ENCODE results near the gene GHDC.

- TF ChIP-seq POLR2AphosphoS5 (IDR thresholded peaks at IDR 0.05): no peak
- TF ChIP-seq CTCF (IDR thresholded peaks at IDR 0.05): no peak
- no peak for TF ChIP-seq POLR2A (IDR thresholded peaks at IDR 0.05)
Measured at GRCh38 chr17:42180411-42180921, 13.8 kb downstream of the GHDC start.
